ENCODE measurements around the gene MTHFD1. TPM values are rescaled to one million over a fixed set of nuclear protein-coding genes. Genes with fewer than 3 reads are reported as not detected.
A peak's percentile ranks its signal among the peaks of the same experiment; 100 is the strongest.

The MTHFD1 gene
- 224 to 229 TPM (median 226 TPM) in 3 replicates for total RNA-seq (2021)
- percentile 87 among the genes with signal in this experiment for Bru-seq, nascent RNA
- long read RNA-seq, experiment 1, full-length matches to known transcripts, result 992 of 1,211 reads
- long read RNA-seq, experiment 1, partial matches to known transcripts, result 93 of 1,211 reads
- long read RNA-seq, experiment 1, other reads (novel, unspliced or antisense), result 126 of 1,211 reads
- long read RNA-seq, experiment 2, transcript MTHFD1-201 (28 exons, 3,136 nt), result major isoform, 66 of 217 reads
- long read RNA-seq, experiment 2, partial matches to known transcripts, result 97 of 217 reads
- long read RNA-seq, experiment 2, other reads (novel, unspliced or antisense), result 53 of 217 reads
- long read RNA-seq, experiment 3, full-length matches to known transcripts, result 102 of 365 reads
- long read RNA-seq, experiment 3, partial matches to known transcripts, result 241 of 365 reads
- long read RNA-seq, experiment 3, other reads (novel, unspliced or antisense), result 22 of 365 reads

DNA sequence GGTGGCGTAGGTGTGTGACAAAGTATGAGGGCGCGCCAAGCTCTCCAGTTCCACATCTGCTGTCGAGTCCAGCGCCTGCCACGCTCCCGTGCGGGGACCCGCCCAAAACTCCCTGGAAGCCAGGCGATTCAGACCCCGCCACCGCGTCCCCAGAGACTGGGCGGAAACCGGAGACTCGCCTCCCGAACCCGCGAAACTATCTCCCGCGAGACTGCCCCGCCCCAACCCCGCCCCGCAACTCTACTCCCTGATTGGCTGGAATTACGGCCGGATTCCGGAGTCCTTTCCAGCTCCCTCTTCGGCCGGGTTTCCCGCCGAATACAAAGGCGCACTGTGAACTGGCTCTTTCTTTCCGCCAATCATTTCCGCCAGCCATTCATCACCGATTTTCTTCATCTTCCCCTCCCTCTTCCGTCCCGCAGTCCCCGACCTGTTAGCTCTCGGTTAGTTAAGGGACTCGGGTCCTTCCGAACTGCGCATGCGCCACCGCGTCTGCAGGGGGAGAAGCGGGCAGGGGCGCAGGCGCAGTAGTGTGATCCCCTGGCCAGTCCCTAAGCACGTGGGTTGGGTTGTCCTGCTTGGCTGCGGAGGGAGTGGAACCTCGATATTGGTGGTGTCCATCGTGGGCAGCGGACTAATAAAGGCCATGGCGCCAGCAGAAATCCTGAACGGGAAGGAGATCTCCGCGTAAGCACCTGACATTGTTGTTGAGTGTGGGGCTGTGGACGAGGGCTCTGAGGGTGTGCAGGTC, at the start of gene MTHFD1:
Gene MTHFD1 (plus strand): TSS at position 572 of the 751 bp plus-strand sequence. CDS start 75 bp downstream, at position 647.
- Mint-ChIP-seq H3K36me3 (peaks cover 7% of the 10 kb centered on the region), H3K9me3 (0 out of 2 replicates have a peak, but pooled peaks cover 3% of the 10 kb centered on the region), H3K4me1 (peaks cover 41% of the 10 kb centered on the region), H3K27me3 (ENCODE audit: low read depth) (peaks cover 4% of the 10 kb centered on the region), H3K4me3 (peak within 1 kb of the TSS; percentile 88), H3K27ac (peak within 1 kb of the TSS; percentile 100)
- CTCF ChIA-PET, result interaction anchor here (0.6 to 2.9 kb wide), 9 partner anchors 9 to 1436 kb away, joined by 3 to 19 read pairs (median 3); no protein-coding TSS in a partner anchor
- POLR2A ChIA-PET, result interaction anchor here (0.8 to 2.2 kb wide), 11 partner anchors 9 to 153 kb away, joined by 3 to 33 read pairs (median 6); partner anchors contain the start of genes HSPA2, ZBTB1 and ZBTB25
- DNase-seq (ENCODE audit: low spot score) (peak; percentile 98), ATAC-seq (peak; percentile 78)
- TF ChIP-seq ZBTB21 (CRISPR knock-in tag; IDR thresholded peaks at IDR 0.05; ENCODE audit: borderline replicate concordance) (peak; percentile 35; the same call in 1 of the 2 replicates), SMAD3 (CRISPR knock-in tag; IDR thresholded peaks at IDR 0.05; ENCODE audit: borderline replicate concordance) (peak; percentile 95), NFATC4 (CRISPR knock-in tag; IDR thresholded peaks at IDR 0.05) (no peak), ZNF232 (CRISPR knock-in tag; IDR thresholded peaks at IDR 0.05) (peak; percentile 63), TEAD1 (CRISPR knock-in tag; IDR thresholded peaks at IDR 0.05) (peak; percentile 76; the same call in 1 of the 2 replicates), FOXP1 (CRISPR knock-in tag; IDR thresholded peaks at IDR 0.05; ENCODE audit: borderline replicate concordance) (0 out of 2 replicates have a peak, but pooled peaks have one; percentile 57), GRHL2 (CRISPR knock-in tag; IDR thresholded peaks at IDR 0.05; ENCODE audit: insufficient replicate concordance, severe bottlenecking) (no peak), ZNF138 (CRISPR knock-in tag; conservative IDR thresholded peaks at IDR 0.05) (peak; percentile 81; the same call in 1 of the 2 replicates), ETV6 (CRISPR knock-in tag; IDR thresholded peaks at IDR 0.05) (peak; percentile 94), NFYB (CRISPR knock-in tag; conservative IDR thresholded peaks at IDR 0.05; ENCODE audit: low read depth) (peak; percentile 61), MXD4 (CRISPR knock-in tag; IDR thresholded peaks at IDR 0.05; ENCODE audit: borderline replicate concordance) (no peak), ESRRA (CRISPR knock-in tag; IDR thresholded peaks at IDR 0.05; ENCODE audit: borderline replicate concordance) (peak; percentile 79; the same call in 1 of the 2 replicates), JUN (CRISPR knock-in tag; IDR thresholded peaks at IDR 0.05) (0 out of 2 replicates have a peak, but pooled peaks have one; percentile 5), FOXK1 (CRISPR knock-in tag; IDR thresholded peaks at IDR 0.05) (peak; percentile 82), ZNF416 (CRISPR knock-in tag; IDR thresholded peaks at IDR 0.05) (no peak)
- TF ChIP-seq, protein P1, sequence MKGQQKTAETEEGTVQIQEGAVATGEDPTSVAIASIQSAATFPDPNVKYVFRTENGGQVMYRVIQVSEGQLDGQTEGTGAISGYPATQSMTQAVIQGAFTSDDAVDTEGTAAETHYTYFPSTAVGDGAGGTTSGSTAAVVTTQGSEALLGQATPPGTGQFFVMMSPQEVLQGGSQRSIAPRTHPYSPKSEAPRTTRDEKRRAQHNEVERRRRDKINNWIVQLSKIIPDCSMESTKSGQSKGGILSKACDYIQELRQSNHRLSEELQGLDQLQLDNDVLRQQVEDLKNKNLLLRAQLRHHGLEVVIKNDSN (CRISPR knock-in tag; IDR thresholded peaks at IDR 0.05), result peak; percentile 81
- TF ChIP-seq, protein P2, sequence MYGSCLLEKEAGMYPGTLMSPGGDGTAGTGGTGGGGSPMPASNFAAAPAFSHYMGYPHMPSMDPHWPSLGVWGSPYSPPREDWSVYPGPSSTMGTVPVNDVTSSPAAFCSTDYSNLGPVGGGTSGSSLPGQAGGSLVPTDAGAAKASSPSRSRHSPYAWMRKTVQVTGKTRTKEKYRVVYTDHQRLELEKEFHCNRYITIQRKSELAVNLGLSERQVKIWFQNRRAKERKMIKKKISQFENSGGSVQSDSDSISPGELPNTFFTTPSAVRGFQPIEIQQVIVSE (CRISPR knock-in tag; IDR thresholded peaks at IDR 0.05; ENCODE audit: borderline replicate concordance), result no peak
- TF ChIP-seq, protein P3, sequence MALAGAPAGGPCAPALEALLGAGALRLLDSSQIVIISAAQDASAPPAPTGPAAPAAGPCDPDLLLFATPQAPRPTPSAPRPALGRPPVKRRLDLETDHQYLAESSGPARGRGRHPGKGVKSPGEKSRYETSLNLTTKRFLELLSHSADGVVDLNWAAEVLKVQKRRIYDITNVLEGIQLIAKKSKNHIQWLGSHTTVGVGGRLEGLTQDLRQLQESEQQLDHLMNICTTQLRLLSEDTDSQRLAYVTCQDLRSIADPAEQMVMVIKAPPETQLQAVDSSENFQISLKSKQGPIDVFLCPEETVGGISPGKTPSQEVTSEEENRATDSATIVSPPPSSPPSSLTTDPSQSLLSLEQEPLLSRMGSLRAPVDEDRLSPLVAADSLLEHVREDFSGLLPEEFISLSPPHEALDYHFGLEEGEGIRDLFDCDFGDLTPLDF (CRISPR knock-in tag; IDR thresholded peaks at IDR 0.05), result peak; percentile 57; the same call in 1 of the 2 replicates
- TF ChIP-seq, protein P4, sequence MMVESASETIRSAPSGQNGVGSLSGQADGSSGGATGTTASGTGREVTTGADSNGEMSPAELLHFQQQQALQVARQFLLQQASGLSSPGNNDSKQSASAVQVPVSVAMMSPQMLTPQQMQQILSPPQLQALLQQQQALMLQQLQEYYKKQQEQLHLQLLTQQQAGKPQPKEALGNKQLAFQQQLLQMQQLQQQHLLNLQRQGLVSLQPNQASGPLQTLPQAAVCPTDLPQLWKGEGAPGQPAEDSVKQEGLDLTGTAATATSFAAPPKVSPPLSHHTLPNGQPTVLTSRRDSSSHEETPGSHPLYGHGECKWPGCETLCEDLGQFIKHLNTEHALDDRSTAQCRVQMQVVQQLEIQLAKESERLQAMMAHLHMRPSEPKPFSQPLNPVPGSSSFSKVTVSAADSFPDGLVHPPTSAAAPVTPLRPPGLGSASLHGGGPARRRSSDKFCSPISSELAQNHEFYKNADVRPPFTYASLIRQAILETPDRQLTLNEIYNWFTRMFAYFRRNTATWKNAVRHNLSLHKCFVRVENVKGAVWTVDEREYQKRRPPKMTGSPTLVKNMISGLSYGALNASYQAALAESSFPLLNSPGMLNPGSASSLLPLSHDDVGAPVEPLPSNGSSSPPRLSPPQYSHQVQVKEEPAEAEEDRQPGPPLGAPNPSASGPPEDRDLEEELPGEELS (CRISPR knock-in tag; IDR thresholded peaks at IDR 0.05), result peak; percentile 89
- TF ChIP-seq, protein P5, sequence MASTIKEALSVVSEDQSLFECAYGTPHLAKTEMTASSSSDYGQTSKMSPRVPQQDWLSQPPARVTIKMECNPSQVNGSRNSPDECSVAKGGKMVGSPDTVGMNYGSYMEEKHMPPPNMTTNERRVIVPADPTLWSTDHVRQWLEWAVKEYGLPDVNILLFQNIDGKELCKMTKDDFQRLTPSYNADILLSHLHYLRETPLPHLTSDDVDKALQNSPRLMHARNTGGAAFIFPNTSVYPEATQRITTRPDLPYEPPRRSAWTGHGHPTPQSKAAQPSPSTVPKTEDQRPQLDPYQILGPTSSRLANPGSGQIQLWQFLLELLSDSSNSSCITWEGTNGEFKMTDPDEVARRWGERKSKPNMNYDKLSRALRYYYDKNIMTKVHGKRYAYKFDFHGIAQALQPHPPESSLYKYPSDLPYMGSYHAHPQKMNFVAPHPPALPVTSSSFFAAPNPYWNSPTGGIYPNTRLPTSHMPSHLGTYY (CRISPR knock-in tag; IDR thresholded peaks at IDR 0.05), result no peak
- TF ChIP-seq, protein P6, sequence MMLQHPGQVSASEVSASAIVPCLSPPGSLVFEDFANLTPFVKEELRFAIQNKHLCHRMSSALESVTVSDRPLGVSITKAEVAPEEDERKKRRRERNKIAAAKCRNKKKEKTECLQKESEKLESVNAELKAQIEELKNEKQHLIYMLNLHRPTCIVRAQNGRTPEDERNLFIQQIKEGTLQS (CRISPR knock-in tag; conservative IDR thresholded peaks at IDR 0.05), result no peak
- TF ChIP-seq, protein P7, sequence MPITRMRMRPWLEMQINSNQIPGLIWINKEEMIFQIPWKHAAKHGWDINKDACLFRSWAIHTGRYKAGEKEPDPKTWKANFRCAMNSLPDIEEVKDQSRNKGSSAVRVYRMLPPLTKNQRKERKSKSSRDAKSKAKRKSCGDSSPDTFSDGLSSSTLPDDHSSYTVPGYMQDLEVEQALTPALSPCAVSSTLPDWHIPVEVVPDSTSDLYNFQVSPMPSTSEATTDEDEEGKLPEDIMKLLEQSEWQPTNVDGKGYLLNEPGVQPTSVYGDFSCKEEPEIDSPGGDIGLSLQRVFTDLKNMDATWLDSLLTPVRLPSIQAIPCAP (CRISPR knock-in tag; IDR thresholded peaks at IDR 0.05), result peak; percentile 48; the same call in 1 of the 2 replicates
